ENCODE results near the gene DIPK1C.

GRCh38 chr18:74396171-74397169 is 60.6 kb downstream of the DIPK1C start:
- TF ChIP-seq CTCF (IDR thresholded peaks at IDR 0.05): no peak
- no peak for TF ChIP-seq EZH2phosphoT487 (IDR thresholded peaks at IDR 0.05)
- TF ChIP-seq EZH2 (IDR thresholded peaks at IDR 0.05): no peak

Measured in neural progenitor cell (in vitro differentiated cells).